Measurements from ENCODE around the gene ARRDC1.
"Not testable (repeated sequence)": the region's sequence is repeated elsewhere in the genome, so short reads cannot be mapped to it uniquely, and the experiment has no call there.

Gene ARRDC1

GRCh38 chr9:137593176-137593575, 12.3 kb upstream of the ARRDC1 start:
- peaks cover 16% of the 10 kb centered on the region for H3K36me3 Mint-ChIP-seq (ENCODE audit: low read depth)
- no peaks in the 10 kb centered on the region for H3K9me3 Mint-ChIP-seq
- H3K4me3 Mint-ChIP-seq, result no peak overlapping the region
- H3K27ac Mint-ChIP-seq, result no peak overlapping the region
- DNase-seq, result no peak
- peaks cover 14% of the 10 kb centered on the region for H3K4me1 Mint-ChIP-seq (ENCODE audit: low read depth)
- no peaks in the 10 kb centered on the region for H3K27me3 Mint-ChIP-seq

- H3K27me3 Mint-ChIP-seq; H3K9me3 Mint-ChIP-seq; H3K4me3 Mint-ChIP-seq; H3K36me3 Mint-ChIP-seq (ENCODE audit: low read depth); H3K4me1 Mint-ChIP-seq (ENCODE audit: low read depth); H3K27ac Mint-ChIP-seq; DNase-seq: not testable (repeated sequence)
Measured at GRCh38 chr9:137596577-137596976, 8.9 kb upstream of the ARRDC1 start.

GRCh38 chr9:137598943-137599342, 6.5 kb upstream of the ARRDC1 start:
- H3K27me3 Mint-ChIP-seq, result no peaks in the 10 kb centered on the region
- H3K27ac Mint-ChIP-seq, result no peak overlapping the region
- no peaks in the 10 kb centered on the region for H3K36me3 Mint-ChIP-seq (ENCODE audit: low read depth)
- DNase-seq, result no peak
- H3K9me3 Mint-ChIP-seq, result no peaks in the 10 kb centered on the region
- H3K4me1 Mint-ChIP-seq (ENCODE audit: low read depth), result peaks cover 7% of the 10 kb centered on the region
- no peak overlapping the region for H3K4me3 Mint-ChIP-seq

- H3K4me3 Mint-ChIP-seq, result no peak overlapping the region
- no peaks in the 10 kb centered on the region for H3K27me3 Mint-ChIP-seq
- H3K27ac Mint-ChIP-seq, result no peak overlapping the region
- peaks cover 21% of the 10 kb centered on the region for H3K4me1 Mint-ChIP-seq (ENCODE audit: low read depth)
- no peaks in the 10 kb centered on the region for H3K9me3 Mint-ChIP-seq
- DNase-seq, result no peak
- peaks cover 3% of the 10 kb centered on the region for H3K36me3 Mint-ChIP-seq (ENCODE audit: low read depth)
Measured at GRCh38 chr9:137602661-137603060, 2.8 kb upstream of the ARRDC1 start.

GRCh38 chr9:137603879-137604278, 1.6 kb upstream of the ARRDC1 start:
- peak overlapping the region; percentile 54 for H3K4me3 Mint-ChIP-seq
- peaks cover 27% of the 10 kb centered on the region for H3K4me1 Mint-ChIP-seq (ENCODE audit: low read depth)
- no peaks in the 10 kb centered on the region for H3K9me3 Mint-ChIP-seq
- H3K27me3 Mint-ChIP-seq, result no peaks in the 10 kb centered on the region
- H3K27ac Mint-ChIP-seq, result peak overlapping the region; percentile 50
- H3K36me3 Mint-ChIP-seq (ENCODE audit: low read depth), result peaks cover 3% of the 10 kb centered on the region
- no peak for DNase-seq

GRCh38 chr9:137604345-137605086, 970 bp upstream of the ARRDC1 start:
- no peak for DNase-seq
- Mint-ChIP-seq H3K4me1 (ENCODE audit: low read depth) (peaks cover 27% of the 10 kb centered on the region), H3K4me3 (peak overlapping the region; percentile 54), H3K36me3 (ENCODE audit: low read depth) (peaks cover 3% of the 10 kb centered on the region), H3K27me3 (no peaks in the 10 kb centered on the region), H3K27ac (peak overlapping the region; percentile 50), H3K9me3 (no peaks in the 10 kb centered on the region)

GRCh38 chr9:137606005-137606621, 627 bp downstream of the ARRDC1 start:
- Mint-ChIP-seq H3K9me3 (no peaks in the 10 kb centered on the region), H3K27me3 (no peaks in the 10 kb centered on the region), H3K27ac (peak overlapping the region; percentile 82), H3K4me3 (peak overlapping the region; percentile 81), H3K4me1 (ENCODE audit: low read depth) (peaks cover 33% of the 10 kb centered on the region), H3K36me3 (ENCODE audit: low read depth) (peaks cover 3% of the 10 kb centered on the region)
- DNase-seq, result no peak

- H3K27ac Mint-ChIP-seq, result peak overlapping the region; percentile 82
- peaks cover 40% of the 10 kb centered on the region for H3K4me1 Mint-ChIP-seq (ENCODE audit: low read depth)
- H3K4me3 Mint-ChIP-seq, result peak overlapping the region; percentile 81
- DNase-seq, result no peak
- no peaks in the 10 kb centered on the region for H3K27me3 Mint-ChIP-seq
- H3K36me3 Mint-ChIP-seq (ENCODE audit: low read depth), result peaks cover 5% of the 10 kb centered on the region
- H3K9me3 Mint-ChIP-seq, result no peaks in the 10 kb centered on the region
Measured at GRCh38 chr9:137606734-137607138, 1.2 kb downstream of the ARRDC1 start.

- DNase-seq, result no peak
- Mint-ChIP-seq H3K9me3 (no peaks in the 10 kb centered on the region), H3K27ac (peak overlapping the region; percentile 82), H3K36me3 (ENCODE audit: low read depth) (peaks cover 5% of the 10 kb centered on the region), H3K27me3 (no peaks in the 10 kb centered on the region), H3K4me3 (peak overlapping the region; percentile 81), H3K4me1 (ENCODE audit: low read depth) (peaks cover 45% of the 10 kb centered on the region)
Measured at GRCh38 chr9:137607141-137607857, 1.8 kb downstream of the ARRDC1 start.

GRCh38 chr9:137610944-137611343, 5.5 kb downstream of the ARRDC1 start:
- no peak for DNase-seq
- H3K4me3 Mint-ChIP-seq, result no peak overlapping the region

GRCh38 chr9:137611623-137612609, 6.4 kb downstream of the ARRDC1 start:
- peaks cover 37% of the 10 kb centered on the region for H3K36me3 Mint-ChIP-seq (ENCODE audit: low read depth)
- peak overlapping the region; percentile 84 for H3K27ac Mint-ChIP-seq
- no peak overlapping the region for H3K4me3 Mint-ChIP-seq
- no peaks in the 10 kb centered on the region for H3K9me3 Mint-ChIP-seq
- DNase-seq, result peak; percentile 56
- H3K27me3 Mint-ChIP-seq, result no peaks in the 10 kb centered on the region
- peaks cover 42% of the 10 kb centered on the region for H3K4me1 Mint-ChIP-seq (ENCODE audit: low read depth)

More at GRCh38 chr9:137610944-137611343, 5.5 kb downstream of the ARRDC1 start:
- Mint-ChIP-seq H3K9me3 (no peaks in the 10 kb centered on the region), H3K4me1 (ENCODE audit: low read depth) (peaks cover 44% of the 10 kb centered on the region), H3K36me3 (ENCODE audit: low read depth) (peaks cover 30% of the 10 kb centered on the region), H3K27ac (peak overlapping the region; percentile 84), H3K27me3 (no peaks in the 10 kb centered on the region)

GRCh38 chr9:137612741-137613142, 7.3 kb downstream of the ARRDC1 start:
- no peaks in the 10 kb centered on the region for H3K27me3 Mint-ChIP-seq
- H3K36me3 Mint-ChIP-seq (ENCODE audit: low read depth), result peaks cover 45% of the 10 kb centered on the region
- DNase-seq, result no peak
- H3K4me1 Mint-ChIP-seq (ENCODE audit: low read depth), result peaks cover 42% of the 10 kb centered on the region
- H3K9me3 Mint-ChIP-seq, result no peaks in the 10 kb centered on the region
- no peak overlapping the region for H3K4me3 Mint-ChIP-seq
- peak overlapping the region; percentile 63 for H3K27ac Mint-ChIP-seq

GRCh38 chr9:137613259-137613658, 7.8 kb downstream of the ARRDC1 start:
- DNase-seq, result no peak
- H3K4me3 Mint-ChIP-seq, result no peak overlapping the region
- H3K27ac Mint-ChIP-seq, result peak overlapping the region; percentile 63
- no peaks in the 10 kb centered on the region for H3K27me3 Mint-ChIP-seq
- peaks cover 51% of the 10 kb centered on the region for H3K36me3 Mint-ChIP-seq (ENCODE audit: low read depth)
- peaks cover 42% of the 10 kb centered on the region for H3K4me1 Mint-ChIP-seq (ENCODE audit: low read depth)
- no peaks in the 10 kb centered on the region for H3K9me3 Mint-ChIP-seq

All from activated T-cell treated with anti-CD3 and anti-CD28 coated beads, Interleukin-2, amount 50 U/mL, for 24 hours (primary cell).